ENCODE data around the gene SSRP1.

The SSRP1 gene

DNA sequence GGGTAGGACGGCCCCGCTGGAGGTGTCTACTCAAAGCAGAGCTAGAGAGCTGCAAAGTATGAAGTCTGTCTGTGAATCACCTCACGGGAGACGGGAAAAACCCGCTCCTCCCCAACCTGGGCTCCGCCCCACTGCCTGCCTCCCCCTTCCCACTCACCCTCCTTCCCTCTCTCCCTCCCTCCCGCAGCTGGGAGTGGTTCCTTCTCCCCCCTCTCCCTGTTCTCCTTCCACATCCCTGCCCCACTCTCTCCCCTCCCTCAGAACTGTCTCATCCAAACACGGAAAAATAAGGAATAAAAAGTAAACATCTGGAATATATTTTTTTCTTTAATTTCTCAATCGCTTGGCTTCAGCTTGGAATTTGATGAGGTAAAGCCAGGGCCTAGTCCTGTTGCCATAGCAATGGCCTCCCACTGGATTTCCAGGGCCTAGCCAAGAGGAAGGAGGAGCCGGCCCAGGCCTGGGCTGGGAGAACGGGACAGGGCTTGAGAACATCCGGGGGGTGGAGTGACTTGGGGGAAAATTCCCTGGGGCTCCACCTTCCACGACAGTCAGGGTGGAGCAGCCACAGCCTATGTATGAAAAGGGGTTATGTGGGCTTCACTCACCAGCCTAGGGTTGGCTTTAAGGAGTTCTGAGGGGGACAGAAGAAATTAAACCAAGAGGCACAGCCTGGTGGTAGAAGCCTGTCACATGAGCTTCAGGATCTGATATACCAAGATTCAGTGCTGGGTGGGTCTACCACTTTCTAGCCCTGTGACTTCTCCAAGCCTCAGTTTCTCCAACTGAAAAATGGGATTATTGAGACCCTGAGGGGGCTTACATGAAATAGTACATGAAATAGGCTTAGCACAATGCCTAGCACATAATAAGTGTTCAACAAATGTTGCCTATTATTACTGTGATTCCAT is 13.2 kb downstream of the SSRP1 start (continued):
- TF ChIP-seq ZNF701 (tag by site-specific recombination; IDR thresholded peaks at IDR 0.05) = no peak
- TF ChIP-seq ZNF514 (tag by site-specific recombination; IDR thresholded peaks at IDR 0.05) = no peak
- TF ChIP-seq, protein P1, sequence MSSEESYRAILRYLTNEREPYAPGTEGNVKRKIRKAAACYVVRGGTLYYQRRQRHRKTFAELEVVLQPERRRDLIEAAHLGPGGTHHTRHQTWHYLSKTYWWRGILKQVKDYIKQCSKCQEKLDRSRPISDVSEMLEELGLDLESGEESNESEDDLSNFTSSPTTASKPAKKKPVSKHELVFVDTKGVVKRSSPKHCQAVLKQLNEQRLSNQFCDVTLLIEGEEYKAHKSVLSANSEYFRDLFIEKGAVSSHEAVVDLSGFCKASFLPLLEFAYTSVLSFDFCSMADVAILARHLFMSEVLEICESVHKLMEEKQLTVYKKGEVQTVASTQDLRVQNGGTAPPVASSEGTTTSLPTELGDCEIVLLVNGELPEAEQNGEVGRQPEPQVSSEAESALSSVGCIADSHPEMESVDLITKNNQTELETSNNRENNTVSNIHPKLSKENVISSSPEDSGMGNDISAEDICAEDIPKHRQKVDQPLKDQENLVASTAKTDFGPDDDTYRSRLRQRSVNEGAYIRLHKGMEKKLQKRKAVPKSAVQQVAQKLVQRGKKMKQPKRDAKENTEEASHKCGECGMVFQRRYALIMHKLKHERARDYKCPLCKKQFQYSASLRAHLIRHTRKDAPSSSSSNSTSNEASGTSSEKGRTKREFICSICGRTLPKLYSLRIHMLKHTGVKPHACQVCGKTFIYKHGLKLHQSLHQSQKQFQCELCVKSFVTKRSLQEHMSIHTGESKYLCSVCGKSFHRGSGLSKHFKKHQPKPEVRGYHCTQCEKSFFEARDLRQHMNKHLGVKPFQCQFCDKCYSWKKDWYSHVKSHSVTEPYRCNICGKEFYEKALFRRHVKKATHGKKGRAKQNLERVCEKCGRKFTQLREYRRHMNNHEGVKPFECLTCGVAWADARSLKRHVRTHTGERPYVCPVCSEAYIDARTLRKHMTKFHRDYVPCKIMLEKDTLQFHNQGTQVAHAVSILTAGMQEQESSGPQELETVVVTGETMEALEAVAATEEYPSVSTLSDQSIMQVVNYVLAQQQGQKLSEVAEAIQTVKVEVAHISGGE (tag by site-specific recombination; conservative IDR thresholded peaks at IDR 0.05; ENCODE audit: low read depth) = no peak
- no peak for TF ChIP-seq KLF16 (tag by site-specific recombination; IDR thresholded peaks at IDR 0.05)
- no peak for TF ChIP-seq ZNF544 (tag by site-specific recombination; IDR thresholded peaks at IDR 0.05)
- 0 out of 2 replicates have a peak, but pooled peaks have one; percentile 19 for TF ChIP-seq SP7 (tag by site-specific recombination; IDR thresholded peaks at IDR 0.05)
- TF ChIP-seq ZNF404 (tag by site-specific recombination; IDR thresholded peaks at IDR 0.05) = no peak
- TF ChIP-seq, protein P2, sequence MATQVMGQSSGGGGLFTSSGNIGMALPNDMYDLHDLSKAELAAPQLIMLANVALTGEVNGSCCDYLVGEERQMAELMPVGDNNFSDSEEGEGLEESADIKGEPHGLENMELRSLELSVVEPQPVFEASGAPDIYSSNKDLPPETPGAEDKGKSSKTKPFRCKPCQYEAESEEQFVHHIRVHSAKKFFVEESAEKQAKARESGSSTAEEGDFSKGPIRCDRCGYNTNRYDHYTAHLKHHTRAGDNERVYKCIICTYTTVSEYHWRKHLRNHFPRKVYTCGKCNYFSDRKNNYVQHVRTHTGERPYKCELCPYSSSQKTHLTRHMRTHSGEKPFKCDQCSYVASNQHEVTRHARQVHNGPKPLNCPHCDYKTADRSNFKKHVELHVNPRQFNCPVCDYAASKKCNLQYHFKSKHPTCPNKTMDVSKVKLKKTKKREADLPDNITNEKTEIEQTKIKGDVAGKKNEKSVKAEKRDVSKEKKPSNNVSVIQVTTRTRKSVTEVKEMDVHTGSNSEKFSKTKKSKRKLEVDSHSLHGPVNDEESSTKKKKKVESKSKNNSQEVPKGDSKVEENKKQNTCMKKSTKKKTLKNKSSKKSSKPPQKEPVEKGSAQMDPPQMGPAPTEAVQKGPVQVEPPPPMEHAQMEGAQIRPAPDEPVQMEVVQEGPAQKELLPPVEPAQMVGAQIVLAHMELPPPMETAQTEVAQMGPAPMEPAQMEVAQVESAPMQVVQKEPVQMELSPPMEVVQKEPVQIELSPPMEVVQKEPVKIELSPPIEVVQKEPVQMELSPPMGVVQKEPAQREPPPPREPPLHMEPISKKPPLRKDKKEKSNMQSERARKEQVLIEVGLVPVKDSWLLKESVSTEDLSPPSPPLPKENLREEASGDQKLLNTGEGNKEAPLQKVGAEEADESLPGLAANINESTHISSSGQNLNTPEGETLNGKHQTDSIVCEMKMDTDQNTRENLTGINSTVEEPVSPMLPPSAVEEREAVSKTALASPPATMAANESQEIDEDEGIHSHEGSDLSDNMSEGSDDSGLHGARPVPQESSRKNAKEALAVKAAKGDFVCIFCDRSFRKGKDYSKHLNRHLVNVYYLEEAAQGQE (tag by site-specific recombination; IDR thresholded peaks at IDR 0.05) = no peak
- no peak for TF ChIP-seq ZNF692 (tag by site-specific recombination; IDR thresholded peaks at IDR 0.05)
- no peak for TF ChIP-seq ZNF248 (tag by site-specific recombination; IDR thresholded peaks at IDR 0.05)
- no peak for TF ChIP-seq ZEB2 (tag by site-specific recombination; IDR thresholded peaks at IDR 0.05)
- no peak for TF ChIP-seq FEZF1 (tag by site-specific recombination; IDR thresholded peaks at IDR 0.05)
- TF ChIP-seq ZNF146 (tag by site-specific recombination; IDR thresholded peaks at IDR 0.05) = no peak
- TF ChIP-seq PBX3 (CRISPR knock-in tag; IDR thresholded peaks at IDR 0.05) = no peak
- no peak for TF ChIP-seq ZNF621 (tag by site-specific recombination; IDR thresholded peaks at IDR 0.05)
- TF ChIP-seq ZNF23 (tag by site-specific recombination; IDR thresholded peaks at IDR 0.05; ENCODE audit: borderline replicate concordance) = no peak
- no peak for TF ChIP-seq ZNF596 (tag by site-specific recombination; IDR thresholded peaks at IDR 0.05)
- peak; percentile 62; the same call in 1 of the 2 replicates for TF ChIP-seq ZNF664 (tag by site-specific recombination; IDR thresholded peaks at IDR 0.05)
- no peak for TF ChIP-seq MYNN (tag by site-specific recombination; IDR thresholded peaks at IDR 0.05; ENCODE audit: borderline replicate concordance)
- no peak for TF ChIP-seq ZNF777 (tag by site-specific recombination; IDR thresholded peaks at IDR 0.05; ENCODE audit: borderline replicate concordance)
- TF ChIP-seq ZNF157 (tag by site-specific recombination; IDR thresholded peaks at IDR 0.05) = no peak
- TF ChIP-seq, protein P3, sequence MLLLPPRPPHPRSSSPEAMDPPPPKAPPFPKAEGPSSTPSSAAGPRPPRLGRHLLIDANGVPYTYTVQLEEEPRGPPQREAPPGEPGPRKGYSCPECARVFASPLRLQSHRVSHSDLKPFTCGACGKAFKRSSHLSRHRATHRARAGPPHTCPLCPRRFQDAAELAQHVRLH (tag by site-specific recombination; IDR thresholded peaks at IDR 0.05) = no peak
- no peak for TF ChIP-seq ZNF112 (tag by site-specific recombination; IDR thresholded peaks at IDR 0.05)
- no peak for TF ChIP-seq ZNF76 (tag by site-specific recombination; IDR thresholded peaks at IDR 0.05; ENCODE audit: borderline replicate concordance, low read depth)
- no peak for TF ChIP-seq ZNF510 (tag by site-specific recombination; IDR thresholded peaks at IDR 0.05; ENCODE audit: insufficient replicate concordance)
- peak; percentile 23; the same call in 1 of the 2 replicates for TF ChIP-seq ZNF394 (tag by site-specific recombination; IDR thresholded peaks at IDR 0.05; ENCODE audit: borderline replicate concordance)
- TF ChIP-seq GLI4 (tag by site-specific recombination; IDR thresholded peaks at IDR 0.05) = no peak
- TF ChIP-seq ZNF37A (tag by site-specific recombination; IDR thresholded peaks at IDR 0.05) = no peak

Data from HEK293 (cell line).